GM19025 (cell line): ENCODE results near the gene BMPR1A.
"Not testable (repeated sequence)": the region's sequence is repeated elsewhere in the genome, so short reads cannot be mapped to it uniquely, and the experiment has no call there.

Experiments
- ATAC-seq: cut with Tn5 transposase; IDR thresholded peaks from one replicate; pipeline ENCODE4 v1.9.1; 2021; ENCODE audit warnings: mild to moderate bottlenecking, low read depth, moderate library complexity; ENCODE audit not compliant: unreplicated experiment

The BMPR1A gene

GRCh38 chr10:86950349-86950748 is 193.9 kb downstream of the BMPR1A start:
- ATAC-seq, result no peak

GRCh38 chr10:86951184-86951761 is 194.9 kb downstream of the BMPR1A start:
- ATAC-seq, result no peak

GRCh38 chr10:86952106-86952505 is 195.7 kb downstream of the BMPR1A start:
- ATAC-seq, result no peak

- ATAC-seq, result not testable (repeated sequence)
Observed at GRCh38 chr10:86952697-86953096, 196.3 kb downstream of the BMPR1A start.

GRCh38 chr10:86953747-86954680 is 197.6 kb downstream of the BMPR1A start:
- ATAC-seq, result no peak

- ATAC-seq, result no peak
Observed at GRCh38 chr10:86954681-86955500, 198.5 kb downstream of the BMPR1A start.

GRCh38 chr10:86955501-86956194 is 199.2 kb downstream of the BMPR1A start:
- ATAC-seq, result no peak

GRCh38 chr10:86956195-86956847 is 199.9 kb downstream of the BMPR1A start:
- no peak for ATAC-seq

- ATAC-seq, result no peak
Observed at GRCh38 chr10:86956848-86957448, 200.5 kb downstream of the BMPR1A start.

- ATAC-seq, result no peak
Observed at GRCh38 chr10:86957471-86958115, 201.2 kb downstream of the BMPR1A start, which contains the start of gene MMRN2. Gene MMRN2, minus strand, starts transcription at chr10:86957615. Its CDS starts 74 bp downstream, at chr10:86957541.

GRCh38 chr10:86958116-86958900 is 201.9 kb downstream of the BMPR1A start, which contains the start of gene SNCG:
Gene SNCG, plus strand, starts transcription at chr10:86958599. Its CDS starts 99 bp downstream, at chr10:86958698.
- ATAC-seq, result no peak

GRCh38 chr10:86958901-86959736 is 202.7 kb downstream of the BMPR1A start:
- ATAC-seq, result no peak

GRCh38 chr10:86959737-86960002 is 203.3 kb downstream of the BMPR1A start:
- ATAC-seq, result no peak

- peak; percentile 65 for ATAC-seq
Observed at GRCh38 chr10:86960003-86960862, 203.8 kb downstream of the BMPR1A start.

- no peak for ATAC-seq
Observed at GRCh38 chr10:86960863-86961434, 204.5 kb downstream of the BMPR1A start.

- ATAC-seq, result no peak
Observed at GRCh38 chr10:86961481-86962091, 205.2 kb downstream of the BMPR1A start.
